Measurements from ENCODE around the gene MMP19.
"Not testable (repeated sequence)": the region's sequence is repeated elsewhere in the genome, so short reads cannot be mapped to it uniquely, and the experiment has no call there.

GRCh38 chr12:55862931-55863330, 20.2 kb upstream of the MMP19 start:
- not testable (repeated sequence) for TF ChIP-seq POLR2A, EP300 (IDR thresholded peaks at IDR 0.05)
- TF ChIP-seq, protein P1, sequence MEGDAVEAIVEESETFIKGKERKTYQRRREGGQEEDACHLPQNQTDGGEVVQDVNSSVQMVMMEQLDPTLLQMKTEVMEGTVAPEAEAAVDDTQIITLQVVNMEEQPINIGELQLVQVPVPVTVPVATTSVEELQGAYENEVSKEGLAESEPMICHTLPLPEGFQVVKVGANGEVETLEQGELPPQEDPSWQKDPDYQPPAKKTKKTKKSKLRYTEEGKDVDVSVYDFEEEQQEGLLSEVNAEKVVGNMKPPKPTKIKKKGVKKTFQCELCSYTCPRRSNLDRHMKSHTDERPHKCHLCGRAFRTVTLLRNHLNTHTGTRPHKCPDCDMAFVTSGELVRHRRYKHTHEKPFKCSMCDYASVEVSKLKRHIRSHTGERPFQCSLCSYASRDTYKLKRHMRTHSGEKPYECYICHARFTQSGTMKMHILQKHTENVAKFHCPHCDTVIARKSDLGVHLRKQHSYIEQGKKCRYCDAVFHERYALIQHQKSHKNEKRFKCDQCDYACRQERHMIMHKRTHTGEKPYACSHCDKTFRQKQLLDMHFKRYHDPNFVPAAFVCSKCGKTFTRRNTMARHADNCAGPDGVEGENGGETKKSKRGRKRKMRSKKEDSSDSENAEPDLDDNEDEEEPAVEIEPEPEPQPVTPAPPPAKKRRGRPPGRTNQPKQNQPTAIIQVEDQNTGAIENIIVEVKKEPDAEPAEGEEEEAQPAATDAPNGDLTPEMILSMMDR (IDR thresholded peaks at IDR 0.05) = not testable (repeated sequence)
